GM10847 (cell line): Measurements from ENCODE around the gene TSPAN9.

Experiments used
- POLR2A ChIP-seq: IDR thresholded peaks from 2 replicates; pipeline ENCODE4 v1.6.1; 2011; ENCODE audit not compliant: insufficient read length; ENCODE audit errors: extremely low read depth

TSPAN9 gene

DNA sequence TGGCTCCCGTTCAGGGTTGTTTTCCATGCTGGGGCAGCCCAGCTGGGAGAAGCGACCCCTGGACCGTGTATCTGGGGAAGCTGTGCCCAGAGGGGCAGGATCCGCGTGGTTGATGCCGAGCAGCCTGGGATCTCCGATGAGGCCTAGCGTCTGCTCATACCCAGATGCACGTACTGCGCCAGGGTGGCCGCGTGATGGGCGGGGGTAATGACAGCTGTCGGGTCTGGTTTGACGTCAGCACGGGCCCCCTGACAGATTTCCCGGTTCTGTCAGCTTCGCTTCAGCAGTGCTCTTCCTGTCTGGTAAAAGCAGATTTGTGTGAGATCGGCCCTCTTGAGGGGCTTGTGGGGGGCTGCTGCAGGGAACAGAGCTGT, 147.3 kb downstream of the TSPAN9 start:
- no peak for TF ChIP-seq POLR2A

DNA sequence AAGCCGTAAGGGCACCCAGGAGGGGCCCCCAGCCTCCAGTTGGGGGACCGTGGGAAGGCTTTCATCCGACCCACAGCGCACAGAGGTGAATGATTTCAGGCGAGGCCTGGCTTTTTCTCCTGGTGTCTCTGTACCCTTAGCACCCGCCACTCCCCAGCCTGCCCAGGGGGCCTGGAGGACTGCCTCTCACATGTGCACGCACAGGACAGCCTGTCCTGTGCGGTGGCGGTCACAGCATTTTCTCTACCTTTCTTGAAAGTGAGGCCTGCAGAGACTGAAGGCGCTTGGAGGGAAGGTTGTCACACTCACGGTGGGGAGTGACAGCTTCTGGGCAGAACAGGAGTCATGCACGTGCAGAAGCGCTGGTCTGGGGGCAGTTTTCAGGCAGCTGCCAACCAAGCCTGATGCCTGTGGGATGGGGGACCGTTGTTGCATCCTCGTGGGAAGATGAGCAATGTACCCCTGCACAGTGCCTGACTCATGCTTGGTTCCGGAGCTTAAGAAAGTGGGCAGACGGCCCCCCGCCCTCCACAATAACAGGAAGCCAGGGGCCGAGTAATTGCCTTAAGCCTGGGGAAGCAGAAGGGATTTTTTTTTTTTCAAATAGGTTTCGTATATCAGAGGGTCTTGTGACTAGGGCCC, 148.1 kb downstream of the TSPAN9 start:
- no peak for TF ChIP-seq POLR2A

DNA sequence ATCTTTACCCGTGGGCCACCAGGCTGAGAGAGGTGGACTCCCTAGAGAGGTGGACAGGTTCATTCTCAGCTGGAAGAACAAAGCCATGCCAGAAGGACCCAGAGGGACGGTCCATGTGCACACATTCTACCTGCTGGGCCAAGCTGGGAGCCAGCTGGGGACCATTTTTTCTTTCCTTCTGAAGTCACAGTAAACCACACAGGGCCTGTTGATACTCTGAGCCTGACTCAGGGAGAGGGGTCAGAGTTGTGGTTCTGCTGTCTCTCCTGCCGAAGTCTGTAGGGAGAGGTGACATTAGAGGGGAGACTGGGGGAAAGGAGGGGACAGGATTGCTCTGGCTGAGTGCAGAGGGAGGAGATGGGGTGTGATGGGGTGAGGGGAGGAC, 148.6 kb downstream of the TSPAN9 start:
- no peak for TF ChIP-seq POLR2A

DNA sequence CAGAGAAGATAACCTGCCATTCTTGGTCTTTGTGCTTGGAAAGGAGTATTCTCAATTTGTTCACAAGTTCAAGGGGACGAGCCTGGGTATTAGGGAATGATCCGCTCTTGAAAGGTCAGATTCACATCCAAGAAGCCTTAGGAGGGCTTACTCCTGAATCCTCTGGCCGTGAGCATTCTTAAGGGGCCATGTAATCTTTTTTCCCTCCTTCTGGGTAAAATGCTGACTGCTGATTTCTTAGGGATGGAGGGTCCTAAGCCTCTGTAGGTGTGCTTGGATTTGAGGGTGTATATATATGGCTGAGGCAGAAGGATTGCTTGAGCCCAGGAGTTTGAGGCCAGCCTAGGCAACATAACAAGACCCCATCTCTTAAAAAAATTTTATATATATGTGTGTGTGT, 149.1 kb downstream of the TSPAN9 start:
- no peak for TF ChIP-seq POLR2A

DNA sequence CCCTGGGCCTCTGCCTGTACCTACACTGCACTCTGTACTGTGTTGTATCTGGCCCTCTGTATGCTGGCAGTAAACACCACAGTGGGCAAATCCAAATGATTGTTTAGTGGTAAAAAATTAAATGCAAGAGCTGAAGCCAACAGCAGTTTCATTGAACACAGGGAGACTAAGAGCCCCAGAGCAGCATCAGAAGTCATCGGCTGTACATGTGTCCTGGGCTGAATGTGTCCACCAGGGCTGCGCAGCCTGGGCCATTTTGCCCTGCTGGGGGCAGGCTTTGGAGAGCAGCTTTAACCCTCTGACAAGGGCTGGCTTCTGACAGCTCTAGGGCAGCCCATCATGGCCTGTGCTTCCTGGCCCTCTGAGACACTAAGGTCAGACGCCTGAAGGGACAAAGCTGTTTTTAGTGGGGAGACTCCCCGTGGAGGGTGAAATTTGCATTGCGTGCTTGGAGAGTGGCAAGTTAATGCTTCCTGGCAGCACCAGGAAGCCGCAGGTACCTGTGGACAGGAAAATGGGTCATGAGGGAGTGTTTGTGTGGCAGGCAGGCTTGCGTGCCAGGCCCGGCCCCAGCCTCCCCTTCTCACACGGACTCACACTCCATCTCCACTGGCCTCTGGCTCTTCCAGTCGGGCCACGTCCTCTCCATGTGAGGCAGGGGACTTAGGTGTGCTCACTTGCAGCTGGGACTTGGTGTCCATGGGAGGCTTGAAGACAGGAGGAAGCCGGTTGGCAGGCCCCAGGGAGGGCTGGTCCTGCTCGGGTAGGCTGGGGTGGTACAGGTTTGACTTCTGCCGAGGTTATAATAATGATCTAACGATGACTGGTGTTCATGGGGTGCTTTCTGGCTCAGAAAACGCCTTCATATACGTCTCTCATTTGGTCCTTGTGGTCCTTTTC, 150.1 kb downstream of the TSPAN9 start:
- no peak for TF ChIP-seq POLR2A

DNA sequence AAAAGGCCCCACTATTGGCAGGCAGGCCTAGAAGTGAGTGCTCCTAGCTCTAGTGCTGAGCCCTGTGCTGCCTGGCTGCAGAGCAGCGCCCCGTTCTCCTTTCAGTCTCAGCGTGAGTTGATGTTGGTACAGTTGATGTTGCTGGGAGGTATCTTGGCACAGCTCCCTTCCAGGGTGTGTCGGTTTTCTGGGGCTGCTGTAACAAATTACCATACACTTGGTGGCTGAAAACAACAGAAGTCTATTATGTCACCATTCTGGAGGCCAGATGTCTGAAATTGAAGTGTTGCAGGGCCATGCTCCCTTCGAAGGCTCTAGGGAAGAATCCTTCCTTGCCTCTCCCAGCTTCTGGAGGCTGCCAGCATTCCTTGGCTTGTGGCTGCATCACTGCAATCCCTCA, 151.4 kb downstream of the TSPAN9 start:
- no peak for TF ChIP-seq POLR2A

DNA sequence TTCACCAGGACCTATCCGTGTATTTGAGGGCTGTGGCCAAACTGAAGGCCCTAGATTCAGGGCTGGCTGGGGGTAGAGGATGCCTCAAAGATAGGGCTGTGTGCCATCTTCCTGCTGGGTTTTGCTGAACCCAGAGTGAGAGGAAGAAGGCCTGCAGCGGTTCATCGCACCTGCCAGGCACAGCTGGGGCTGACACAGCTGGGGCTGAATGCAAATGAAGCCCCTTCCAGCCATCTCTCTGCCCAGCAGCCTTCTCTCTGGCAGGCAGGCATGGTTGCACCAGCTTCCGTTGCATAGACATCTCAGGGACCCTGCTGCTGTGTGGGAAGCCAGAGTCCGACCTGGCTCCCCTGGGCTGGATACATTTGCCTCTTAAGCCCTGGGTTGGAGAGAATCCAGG, 152.4 kb downstream of the TSPAN9 start:
- no peak for TF ChIP-seq POLR2A

DNA sequence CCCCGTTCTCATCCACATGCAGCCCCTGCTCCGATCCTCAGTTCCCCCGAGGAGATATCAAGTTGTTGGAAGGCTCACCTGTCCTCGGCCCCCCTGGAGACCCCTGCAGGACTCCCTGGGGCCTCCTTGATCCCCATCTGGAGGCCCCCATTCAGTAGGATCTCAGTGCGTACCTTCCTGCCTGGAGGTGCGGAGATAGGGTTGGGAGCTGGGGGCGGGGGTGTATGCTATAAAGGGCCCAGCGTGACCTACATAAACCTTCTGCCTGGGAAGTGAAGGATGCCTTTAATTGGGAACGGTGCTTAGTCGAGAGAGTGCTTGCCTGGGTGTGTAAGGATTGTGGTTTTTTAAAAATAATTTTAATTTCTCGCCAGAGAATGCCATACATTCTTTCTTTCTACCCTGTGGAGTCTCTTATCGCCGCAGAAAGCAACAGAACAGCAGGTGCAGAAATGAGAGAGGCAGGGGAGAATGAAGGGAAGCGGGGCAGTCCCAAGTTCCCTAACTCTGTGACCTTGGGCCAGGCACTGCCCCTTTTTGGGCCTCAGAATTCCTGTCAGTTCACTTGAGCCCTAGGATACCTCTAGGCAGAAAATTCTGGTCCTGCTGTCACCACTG, 153.7 kb downstream of the TSPAN9 start:
- TF ChIP-seq POLR2A: no peak

DNA sequence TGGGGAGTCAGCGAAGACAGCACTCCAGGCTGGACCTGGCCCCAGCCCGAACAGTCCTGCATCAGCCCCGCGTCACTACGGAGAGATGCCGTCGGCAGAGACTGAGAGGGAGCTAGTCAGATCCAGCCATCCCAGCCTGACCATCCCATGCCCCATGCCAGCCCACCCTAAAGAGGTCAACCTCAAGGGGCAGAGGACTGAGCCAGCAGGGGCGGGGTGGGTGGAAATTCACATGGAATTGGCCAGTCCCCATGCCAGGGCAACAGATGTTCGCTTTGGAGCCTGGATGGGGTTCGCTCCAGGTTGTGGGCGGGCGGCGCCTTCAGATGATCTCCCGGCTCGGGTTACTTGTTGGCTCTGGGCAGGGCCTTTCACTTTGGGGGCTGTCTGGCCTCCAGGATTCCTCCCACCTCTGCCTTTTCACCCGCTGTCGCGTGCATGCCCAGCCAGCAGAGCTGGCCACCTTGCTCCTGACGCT, 154.3 kb downstream of the TSPAN9 start:
- TF ChIP-seq POLR2A: no peak

DNA sequence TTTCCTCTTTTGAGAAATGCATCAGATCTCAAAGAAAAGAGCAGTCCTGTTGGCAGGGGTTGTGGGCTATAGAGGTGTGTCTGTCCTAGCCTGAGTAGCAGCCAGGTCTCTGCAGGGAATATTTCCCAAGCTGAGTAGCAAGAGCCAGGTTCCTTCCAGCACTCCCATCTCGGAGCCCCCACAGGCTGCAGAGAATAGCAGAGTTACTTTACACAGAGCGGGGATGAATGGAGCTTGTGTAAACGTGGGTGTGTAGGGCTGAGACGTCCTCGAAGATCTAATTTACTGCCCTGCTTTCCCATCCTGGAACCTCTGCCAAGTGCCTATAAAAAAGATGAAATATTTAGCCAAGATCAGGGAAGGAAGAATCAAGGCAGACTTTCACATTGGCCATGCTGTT, 156.6 kb downstream of the TSPAN9 start:
- no peak for TF ChIP-seq POLR2A

DNA sequence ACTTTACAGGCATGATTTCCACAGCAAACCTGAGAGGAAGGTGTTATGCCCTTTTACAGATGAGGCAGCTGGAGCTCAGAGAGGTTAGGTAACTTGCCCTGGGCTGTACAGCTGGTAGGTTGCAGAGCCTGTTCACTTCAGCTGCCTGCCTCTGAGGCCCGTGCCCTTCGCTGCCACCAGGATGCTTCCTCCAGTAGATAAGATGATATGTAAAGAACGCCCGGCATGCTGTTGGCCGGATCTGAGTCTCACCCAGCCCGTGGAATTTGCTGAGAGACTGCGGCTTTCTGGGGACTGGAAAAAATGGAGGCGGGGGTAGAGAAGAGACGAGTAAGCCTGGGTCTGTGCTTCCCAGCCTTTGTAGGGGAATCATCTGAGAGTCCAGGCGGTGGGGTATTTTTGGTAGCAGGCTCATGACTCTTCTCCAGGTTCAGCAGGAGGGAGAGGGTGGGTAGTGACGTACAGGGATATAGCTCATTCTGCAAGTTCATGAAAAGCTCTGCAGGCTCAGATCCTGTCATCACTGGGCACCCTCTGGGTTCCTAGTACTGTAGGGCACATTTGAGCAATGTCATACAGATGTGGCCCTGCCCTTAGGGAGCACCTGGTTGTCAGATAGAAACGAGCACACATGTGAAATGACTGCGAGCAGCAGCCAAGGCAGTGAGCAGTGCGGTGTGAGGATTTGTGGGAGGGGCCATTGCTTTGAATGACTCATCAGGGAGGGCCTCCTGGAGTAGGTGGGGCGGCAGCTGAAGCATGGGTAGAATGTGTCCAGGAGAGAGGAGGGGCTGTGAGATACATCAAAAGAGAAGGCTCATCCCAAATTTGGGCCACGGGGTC, 159.4 kb downstream of the TSPAN9 start:
- no peak for TF ChIP-seq POLR2A

DNA sequence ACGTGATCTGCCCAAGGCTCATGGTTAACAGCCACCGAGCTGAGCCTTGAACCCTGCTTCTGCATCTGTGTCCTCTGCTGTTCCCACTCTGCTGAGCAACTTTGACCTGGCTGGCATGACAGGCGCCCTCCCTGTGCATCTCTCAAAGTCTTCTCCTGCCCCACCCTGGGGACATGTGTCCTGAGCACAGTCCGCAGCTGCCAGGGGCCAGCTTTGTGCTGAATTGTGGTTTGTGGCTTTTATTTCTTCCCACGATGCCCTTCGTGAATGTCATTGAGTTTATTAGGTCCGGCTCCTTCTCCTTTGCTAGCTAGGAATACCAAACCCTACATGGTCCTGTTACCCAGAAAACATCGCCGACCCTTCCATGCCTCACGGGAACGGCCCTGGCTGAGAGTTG, 161.0 kb downstream of the TSPAN9 start:
- no peak for TF ChIP-seq POLR2A

DNA sequence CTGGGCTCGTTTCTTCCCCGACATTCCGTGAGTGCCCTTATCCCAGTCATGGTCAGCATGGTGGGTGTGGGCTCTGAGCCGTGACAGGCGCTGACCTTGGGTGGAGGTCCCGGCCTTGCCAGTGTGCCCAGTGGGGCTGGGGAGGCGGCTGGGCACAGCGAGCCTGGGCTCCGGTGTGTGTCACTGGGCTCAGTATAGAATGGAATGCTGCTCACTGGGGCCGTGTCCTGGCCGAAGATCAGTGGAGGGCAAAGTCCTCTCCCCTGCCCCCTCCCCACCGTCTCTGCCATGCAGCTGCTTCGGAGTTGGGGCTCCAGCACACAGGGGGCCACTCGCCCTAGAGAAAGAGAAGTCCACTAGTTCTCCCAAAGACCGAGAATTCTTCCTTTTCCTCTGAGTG, 164.4 kb downstream of the TSPAN9 start:
- no peak for TF ChIP-seq POLR2A

DNA sequence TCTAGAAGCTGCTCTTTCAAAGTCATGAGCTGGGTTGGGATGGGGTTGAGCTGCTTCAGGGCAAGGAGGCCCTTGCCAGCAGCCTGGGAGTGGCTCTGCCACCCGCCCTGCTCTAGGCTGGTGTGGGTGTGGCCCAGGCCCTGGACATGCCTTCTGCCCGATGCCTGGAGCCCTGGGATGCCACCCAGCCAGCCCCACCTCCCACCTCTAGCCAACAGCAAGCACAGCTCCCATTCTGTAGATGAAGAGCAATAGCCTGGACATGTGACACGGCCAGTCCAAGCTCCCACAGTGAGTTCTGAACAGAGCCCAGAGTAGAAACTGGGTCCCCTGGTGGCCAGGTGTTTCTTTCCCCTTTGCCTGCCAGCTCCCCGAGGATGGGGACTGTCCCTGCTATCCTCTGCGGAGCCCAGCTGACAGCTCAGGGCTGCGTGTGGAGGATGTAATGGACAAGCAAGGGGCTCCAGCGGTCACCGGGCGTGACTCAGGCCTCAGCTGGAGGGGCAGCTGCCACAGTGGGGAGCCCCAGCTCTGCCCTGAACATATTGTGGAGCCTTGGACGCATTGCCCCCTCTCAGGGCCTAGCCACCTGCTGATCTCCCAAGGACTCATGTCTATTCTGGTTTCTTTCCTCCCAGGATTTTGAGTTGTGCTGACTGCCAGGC, 165.2 kb downstream of the TSPAN9 start:
- TF ChIP-seq POLR2A: no peak
